Measurements from ENCODE around the gene DTNA.
"Not testable (repeated sequence)": the region's sequence is repeated elsewhere in the genome, so short reads cannot be mapped to it uniquely, and the experiment has no call there.

- not testable (repeated sequence) for TF ChIP-seq POLR2A (IDR thresholded peaks at IDR 0.05; ENCODE audit: low read length); GATA1 (IDR thresholded peaks at IDR 0.05; ENCODE audit: low read depth, low read length)
These were observed 206.4 kb downstream of the DTNA start for GRCh38 chr18:34916539-34916938.

All from erythroblast (primary cell).